Measurements from ENCODE around the gene OR2B3.

- TF ChIP-seq, protein P1, sequence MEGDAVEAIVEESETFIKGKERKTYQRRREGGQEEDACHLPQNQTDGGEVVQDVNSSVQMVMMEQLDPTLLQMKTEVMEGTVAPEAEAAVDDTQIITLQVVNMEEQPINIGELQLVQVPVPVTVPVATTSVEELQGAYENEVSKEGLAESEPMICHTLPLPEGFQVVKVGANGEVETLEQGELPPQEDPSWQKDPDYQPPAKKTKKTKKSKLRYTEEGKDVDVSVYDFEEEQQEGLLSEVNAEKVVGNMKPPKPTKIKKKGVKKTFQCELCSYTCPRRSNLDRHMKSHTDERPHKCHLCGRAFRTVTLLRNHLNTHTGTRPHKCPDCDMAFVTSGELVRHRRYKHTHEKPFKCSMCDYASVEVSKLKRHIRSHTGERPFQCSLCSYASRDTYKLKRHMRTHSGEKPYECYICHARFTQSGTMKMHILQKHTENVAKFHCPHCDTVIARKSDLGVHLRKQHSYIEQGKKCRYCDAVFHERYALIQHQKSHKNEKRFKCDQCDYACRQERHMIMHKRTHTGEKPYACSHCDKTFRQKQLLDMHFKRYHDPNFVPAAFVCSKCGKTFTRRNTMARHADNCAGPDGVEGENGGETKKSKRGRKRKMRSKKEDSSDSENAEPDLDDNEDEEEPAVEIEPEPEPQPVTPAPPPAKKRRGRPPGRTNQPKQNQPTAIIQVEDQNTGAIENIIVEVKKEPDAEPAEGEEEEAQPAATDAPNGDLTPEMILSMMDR (IDR thresholded peaks at IDR 0.05; ENCODE audit: poor library complexity): no peak
- TF ChIP-seq EZH2phosphoT487 (IDR thresholded peaks at IDR 0.05; ENCODE audit: low read depth, severe bottlenecking, unreplicated experiment): no peak
- no peak for TF ChIP-seq EZH2 (IDR thresholded peaks at IDR 0.05; ENCODE audit: borderline replicate concordance)
These were observed 42.0 kb downstream of the OR2B3 start, which contains the start of gene OR2W1 for GRCh38 chr6:29045075-29045474.
